CD4-positive, CD25-positive, alpha-beta regulatory T cell (primary cell): Measurements from ENCODE around the gene PRKCB. TPM values are rescaled to one million over a fixed set of nuclear protein-coding genes. Genes with fewer than 3 reads are reported as not detected.
A peak's percentile ranks its signal among the peaks of the same experiment; 100 is the strongest.

ENCODE experiments used
- ATAC-seq, 2 donors: fragments of 150-1000 bp; cut with Tn5 transposase; one replicate each; pipeline ENCODE4 v1.10.0; 2021; ENCODE audit warnings: low read depth in 2 of 2, moderate number of reproducible peaks in 2 of 2, moderate library complexity in 1 of 2
- DNase-seq, 3 donors: peaks; one replicate each; pipeline versions ENCODE4 v3.0.0 to v3.0.0-alpha.2; 2012 to 2022; ENCODE audit warnings: mixed read lengths in 1 of 3
- H3K27ac ChIP-seq: one replicate; pipeline ENCODE4 v1.7.0; 2013; ENCODE audit warnings: mild to moderate bottlenecking, low read length; ENCODE audit not compliant: insufficient read depth, poor library complexity, severe bottlenecking
- H3K27me3 ChIP-seq: one replicate; pipeline ENCODE4 v1.7.0; 2013; ENCODE audit warnings: low read length; ENCODE audit not compliant: control insufficient read depth, insufficient read depth
- H3K36me3 ChIP-seq: one replicate; pipeline ENCODE4 v1.7.0; 2013; ENCODE audit warnings: mild to moderate bottlenecking, low read length, moderate library complexity; ENCODE audit not compliant: control insufficient read depth, insufficient read depth
- H3K4me1 ChIP-seq: 2 replicates; pipeline ENCODE4 v1.7.0; 2013; ENCODE audit warnings: mild to moderate bottlenecking, low read length; ENCODE audit not compliant: insufficient read depth, control insufficient read depth, poor library complexity, severe bottlenecking
- H3K4me3 ChIP-seq: one replicate; pipeline ENCODE4 v1.7.0; 2013; ENCODE audit warnings: low read depth, mild to moderate bottlenecking, low read length, moderate library complexity
- H3K9me3 ChIP-seq, 2 experiments: 1 replicate in 1 of 2; 2 replicates in 1 of 2; pipeline ENCODE4 v1.7.0; 2013; ENCODE audit warnings: low read length in 2 of 2, mild to moderate bottlenecking in 1 of 2, moderate library complexity in 1 of 2; ENCODE audit not compliant: control insufficient read depth in 2 of 2
- H3K27ac Mint-ChIP-seq, 3 donors: one replicate each; pipeline ENCODE4 v1.8.0; 2020 to 2022; ENCODE audit warnings: mild to moderate bottlenecking in 3 of 3, mixed read lengths in 3 of 3, moderate library complexity in 2 of 3
- H3K27me3 Mint-ChIP-seq: one replicate; pipeline ENCODE4 v1.8.0; 2022; ENCODE audit warnings: mild to moderate bottlenecking, mixed read lengths
- H3K36me3 Mint-ChIP-seq: one replicate; pipeline ENCODE4 v1.8.0; 2020; ENCODE audit warnings: mixed read lengths
- H3K4me1 Mint-ChIP-seq, 4 donors: one replicate each; pipeline ENCODE4 v1.8.0; 2020 to 2022; ENCODE audit warnings: mixed read lengths in 4 of 4, mild to moderate bottlenecking in 1 of 4
- H3K4me3 Mint-ChIP-seq, 4 donors: one replicate each; pipeline ENCODE4 v1.8.0; 2020 to 2022; ENCODE audit warnings: mild to moderate bottlenecking in 4 of 4, mixed read lengths in 4 of 4, moderate library complexity in 3 of 4
- H3K9me3 Mint-ChIP-seq, 7 donors: one replicate each; pipeline ENCODE4 v1.8.0; 2020 to 2022; ENCODE audit warnings: mixed read lengths in 7 of 7, mild to moderate bottlenecking in 3 of 7, moderate library complexity in 2 of 7
- polyA plus RNA-seq, 4 donors: library from polyadenylated mRNA; unstranded; fragments of 300-500 nt; fragmentation: Illumina TruSeq; gene quantifications; one replicate each; pipeline ENCODE4 v1.2.3, GENCODE V29; 2021
- total RNA-seq: library from RNA; stranded (reverse); gene quantifications from one replicate; pipeline ENCODE4 v1.2.3, GENCODE V29; 2022

PRKCB gene
- total and polyA plus RNA-seq, 5 donors from 2014 or later, result 37.4 to 83.1 (median 50.5) TPM

GRCh38 chr16:23847948-23848347 lies 12.2 kb downstream of the PRKCB start:
- H3K4me1 ChIP-seq, result no peaks in the 10 kb centered on the region
- no peak overlapping the region for H3K27ac ChIP-seq
- Mint-ChIP-seq H3K4me3 (peak overlapping the region; percentile 13 to 68 (median 34)), H3K27me3 (no peaks in the 10 kb centered on the region), H3K36me3 (peaks cover 22% of the 10 kb centered on the region), H3K27ac (peak overlapping the region; percentile 35 to 93 (median 91)), H3K4me1 (peaks cover 19 to 79% (median 68%) of the 10 kb centered on the region in 4 donors), H3K9me3 (peaks cover 0 to 3% (median 0%) of the 10 kb centered on the region in 7 donors)
- ATAC-seq, result peak; percentile 91 to 94
- peaks cover 2% of the 10 kb centered on the region for H3K36me3 ChIP-seq
- H3K4me3 ChIP-seq, result peak overlapping the region; percentile 22
- H3K27me3 ChIP-seq, result no peaks in the 10 kb centered on the region
- no peaks in the 10 kb centered on the region for H3K9me3 ChIP-seq
- peak; percentile 6 to 79 (median 51) for DNase-seq

GRCh38 chr16:23848958-23849357 lies 13.2 kb downstream of the PRKCB start:
- Mint-ChIP-seq H3K4me1 (peaks cover 16 to 83% (median 72%) of the 10 kb centered on the region in 4 donors), H3K9me3 (peaks cover 0 to 3% (median 0%) of the 10 kb centered on the region in 7 donors), H3K4me3 (peak overlapping the region in 1 of 4 donors; percentile 68), H3K27ac (peak overlapping the region; percentile 84 to 93 (median 91)), H3K27me3 (no peaks in the 10 kb centered on the region), H3K36me3 (peaks cover 25% of the 10 kb centered on the region)
- Histone ChIP-seq H3K4me3 (no peak overlapping the region), H3K36me3 (peaks cover 2% of the 10 kb centered on the region), H3K9me3 (no peaks in the 10 kb centered on the region), H3K4me1 (no peaks in the 10 kb centered on the region), H3K27me3 (no peaks in the 10 kb centered on the region), H3K27ac (no peak overlapping the region)
- DNase-seq (no peak), ATAC-seq (no peak)

- H3K36me3 ChIP-seq, result no peaks in the 10 kb centered on the region
- peaks cover 0 to 3% (median 0%) of the 10 kb centered on the region in 7 donors for H3K9me3 Mint-ChIP-seq
- no peaks in the 10 kb centered on the region for H3K27me3 Mint-ChIP-seq
- H3K27ac Mint-ChIP-seq, result peak overlapping the region; percentile 13 to 50 (median 38)
- DNase-seq (no peak), ATAC-seq (no peak)
- peaks cover 7% of the 10 kb centered on the region for H3K4me1 ChIP-seq
- H3K9me3 ChIP-seq, result no peaks in the 10 kb centered on the region
- peaks cover 16% of the 10 kb centered on the region for H3K36me3 Mint-ChIP-seq
- H3K4me3 Mint-ChIP-seq, result peak overlapping the region in 2 of 4 donors; percentile 32 to 39
- no peaks in the 10 kb centered on the region for H3K27me3 ChIP-seq
- no peak overlapping the region for H3K27ac ChIP-seq
- H3K4me1 Mint-ChIP-seq, result peaks cover 5 to 95% (median 71%) of the 10 kb centered on the region in 4 donors
- H3K4me3 ChIP-seq, result no peak overlapping the region
These were observed 17.2 kb downstream of the PRKCB start for GRCh38 chr16:23852794-23853562.

- no peaks in the 10 kb centered on the region for H3K27me3 ChIP-seq
- H3K4me3 Mint-ChIP-seq, result no peak overlapping the region
- H3K27ac Mint-ChIP-seq, result peak overlapping the region in 1 of 3 donors; percentile 61
- no peaks in the 10 kb centered on the region for H3K36me3 ChIP-seq
- DNase-seq, result no peak
- peaks cover 16% of the 10 kb centered on the region for H3K36me3 Mint-ChIP-seq
- no peak overlapping the region for H3K27ac ChIP-seq
- no peaks in the 10 kb centered on the region for H3K9me3 ChIP-seq
- no peak overlapping the region for H3K4me3 ChIP-seq
- H3K4me1 Mint-ChIP-seq, result peaks cover 9 to 96% (median 71%) of the 10 kb centered on the region in 4 donors
- H3K9me3 Mint-ChIP-seq, result peaks cover 0 to 3% (median 0%) of the 10 kb centered on the region in 7 donors
- H3K4me1 ChIP-seq, result peaks cover 15% of the 10 kb centered on the region
- H3K27me3 Mint-ChIP-seq, result peaks cover 4% of the 10 kb centered on the region
- no peak for ATAC-seq
These were observed 19.2 kb downstream of the PRKCB start for GRCh38 chr16:23855010-23855409.

GRCh38 chr16:23856251-23856709 lies 20.5 kb downstream of the PRKCB start:
- H3K4me3 Mint-ChIP-seq, result no peak overlapping the region
- Histone ChIP-seq H3K27ac (no peak overlapping the region), H3K36me3 (no peaks in the 10 kb centered on the region), H3K27me3 (no peaks in the 10 kb centered on the region), H3K4me3 (no peak overlapping the region), H3K4me1 (peaks cover 15% of the 10 kb centered on the region), H3K9me3 (no peaks in the 10 kb centered on the region)
- H3K9me3 Mint-ChIP-seq, result peaks cover 0 to 3% (median 0%) of the 10 kb centered on the region in 7 donors
- peaks cover 12 to 91% (median 64%) of the 10 kb centered on the region in 4 donors for H3K4me1 Mint-ChIP-seq
- H3K27me3 Mint-ChIP-seq, result peaks cover 4% of the 10 kb centered on the region
- no peak for DNase-seq
- H3K27ac Mint-ChIP-seq, result peak overlapping the region in 2 of 3 donors; percentile 12 to 23
- H3K36me3 Mint-ChIP-seq, result peaks cover 16% of the 10 kb centered on the region
- peak; percentile 15 to 24 for ATAC-seq

GRCh38 chr16:23857256-23857880 lies 21.6 kb downstream of the PRKCB start:
- no peak for DNase-seq
- Histone ChIP-seq H3K27ac (no peak overlapping the region), H3K4me1 (peaks cover 16% of the 10 kb centered on the region), H3K9me3 (no peaks in the 10 kb centered on the region), H3K27me3 (no peaks in the 10 kb centered on the region), H3K4me3 (no peak overlapping the region), H3K36me3 (no peaks in the 10 kb centered on the region)
- H3K36me3 Mint-ChIP-seq, result peaks cover 16% of the 10 kb centered on the region
- H3K4me3 Mint-ChIP-seq, result peak overlapping the region in 1 of 4 donors; percentile 5
- H3K9me3 Mint-ChIP-seq, result peaks cover 0 to 3% (median 0%) of the 10 kb centered on the region in 7 donors
- peak overlapping the region in 2 of 3 donors; percentile 80 to 87 for H3K27ac Mint-ChIP-seq
- H3K4me1 Mint-ChIP-seq, result peaks cover 16 to 92% (median 62%) of the 10 kb centered on the region in 4 donors
- H3K27me3 Mint-ChIP-seq, result peaks cover 4% of the 10 kb centered on the region
- no peak for ATAC-seq

- Histone ChIP-seq H3K36me3 (no peaks in the 10 kb centered on the region), H3K9me3 (no peaks in the 10 kb centered on the region), H3K4me3 (no peak overlapping the region), H3K27ac (no peak overlapping the region), H3K27me3 (no peaks in the 10 kb centered on the region), H3K4me1 (peaks cover 20% of the 10 kb centered on the region)
- no peak for DNase-seq
- ATAC-seq, result no peak
- H3K27ac Mint-ChIP-seq, result peak overlapping the region in 2 of 3 donors; percentile 34 to 65
- peaks cover 0 to 2% (median 0%) of the 10 kb centered on the region in 7 donors for H3K9me3 Mint-ChIP-seq
- peaks cover 16 to 90% (median 59%) of the 10 kb centered on the region in 4 donors for H3K4me1 Mint-ChIP-seq
- H3K36me3 Mint-ChIP-seq, result peaks cover 16% of the 10 kb centered on the region
- H3K4me3 Mint-ChIP-seq, result peak overlapping the region in 2 of 4 donors; percentile 5 to 17
- peaks cover 4% of the 10 kb centered on the region for H3K27me3 Mint-ChIP-seq
These were observed 22.1 kb downstream of the PRKCB start for GRCh38 chr16:23857881-23858269.
